Right kidney (tissue), 1 donor: Measurements from ENCODE around the gene BCL7A.
"Not testable (repeated sequence)": the region's sequence is repeated elsewhere in the genome, so short reads cannot be mapped to it uniquely, and the experiment has no call there.

Experiments
- DNase-seq: peaks from one replicate; pipeline ENCODE4 v3.0.0-alpha.2; 2016

Gene BCL7A

DNA sequence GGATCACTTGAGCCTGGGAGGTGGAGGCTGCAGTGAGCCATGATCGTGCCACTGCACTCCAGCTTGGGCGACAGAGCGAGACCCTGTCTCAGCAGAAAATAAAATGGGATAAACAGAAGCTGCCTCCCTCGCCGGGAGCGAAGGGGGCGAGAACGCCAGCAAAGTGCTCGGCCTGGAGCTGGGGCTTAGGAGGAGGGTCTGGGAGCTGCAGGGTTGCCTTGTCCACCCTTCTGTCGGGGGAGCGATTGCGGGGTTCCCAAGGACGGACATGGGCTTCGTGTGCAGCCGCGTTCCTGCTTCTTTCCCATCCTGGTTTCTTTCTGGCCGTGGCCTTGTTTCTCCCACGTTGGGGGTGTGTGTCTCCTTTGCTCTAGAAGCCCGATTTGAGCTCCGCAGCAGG is 29.0 kb downstream of the BCL7A start:
- DNase-seq = no peak

DNA sequence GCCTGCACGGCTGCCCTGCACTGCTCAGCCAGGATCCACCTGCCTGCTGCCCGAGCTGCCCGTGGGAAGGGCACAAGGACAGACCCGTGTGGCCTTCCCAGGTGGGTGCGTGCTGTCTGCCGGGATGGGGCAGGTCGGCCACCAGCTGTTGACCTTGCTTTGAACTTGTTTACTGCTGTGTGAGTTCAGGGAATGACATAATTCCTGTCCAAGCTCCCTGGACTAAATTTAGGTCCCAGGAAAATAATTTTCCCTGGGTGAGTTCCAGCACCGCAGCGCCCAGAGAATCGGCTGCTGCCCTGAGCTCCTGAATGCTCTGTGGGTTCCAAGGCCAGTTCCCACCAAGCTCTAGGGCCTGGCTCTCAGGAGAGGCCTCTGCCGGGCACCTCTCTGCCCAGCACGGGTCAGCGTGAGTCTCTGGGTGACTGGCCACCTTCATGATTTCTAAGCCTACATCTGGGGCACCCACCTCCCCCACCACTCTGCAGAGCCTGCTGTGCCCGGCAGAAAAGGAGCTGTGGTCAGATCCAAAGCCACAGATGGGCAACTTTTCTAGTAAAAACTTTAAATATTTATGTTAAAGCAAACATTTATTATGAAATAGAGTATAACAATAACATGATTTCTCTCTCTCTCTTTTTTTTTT is 29.7 kb downstream of the BCL7A start:
- DNase-seq = peak; percentile 37

DNA sequence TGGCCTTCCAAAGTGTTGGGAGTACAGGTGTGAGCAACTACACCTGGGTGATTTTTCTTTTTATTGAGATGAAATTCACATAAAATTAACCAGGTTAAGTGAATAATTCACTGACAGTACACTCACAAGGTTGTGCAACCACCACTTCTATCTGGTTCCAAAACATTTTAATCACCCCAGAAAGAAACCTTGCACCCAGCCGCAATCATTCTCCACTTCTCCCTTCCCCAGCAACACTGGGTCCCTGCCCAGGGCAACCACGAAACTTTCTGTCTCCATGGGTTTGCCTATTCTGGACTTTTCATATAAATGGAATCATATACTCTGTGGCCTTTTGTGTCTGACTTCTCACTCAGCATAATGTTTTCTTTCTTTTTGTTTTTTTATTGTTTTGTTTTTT is 30.6 kb downstream of the BCL7A start:
- no peak for DNase-seq

DNA sequence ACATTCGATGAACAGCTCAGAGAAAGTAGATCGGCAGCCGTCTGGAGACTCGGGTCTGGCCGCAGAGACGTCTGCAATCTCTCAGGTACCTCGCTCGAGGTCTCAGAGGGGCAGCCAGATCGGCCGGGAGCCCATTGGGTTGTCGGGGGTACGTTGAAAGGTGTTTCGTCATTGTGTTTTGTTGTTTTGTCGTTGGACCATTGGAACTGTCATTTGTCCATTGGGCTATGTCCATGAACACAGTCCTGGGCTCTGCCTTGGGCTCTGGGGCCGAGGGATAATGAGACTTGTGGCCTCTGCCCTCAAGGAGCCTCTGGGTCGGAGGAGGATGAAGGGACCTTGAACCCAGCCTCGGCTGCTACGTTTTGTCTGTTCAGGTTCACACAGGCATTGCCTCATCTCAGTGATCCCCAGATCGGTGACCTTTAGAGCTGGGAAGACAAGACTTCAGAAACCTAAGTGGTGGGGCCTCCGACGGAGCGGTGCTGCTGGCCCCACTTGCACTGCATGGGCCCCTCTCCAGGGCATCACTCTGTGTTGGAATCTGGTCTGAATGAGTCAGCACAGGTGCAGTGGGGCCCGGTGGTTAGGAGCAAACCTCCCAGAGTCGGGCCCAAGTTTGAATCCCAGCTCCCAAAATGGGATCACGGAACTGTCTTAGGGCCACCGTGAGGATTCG is 33.3 kb downstream of the BCL7A start:
- DNase-seq = no peak

DNA sequence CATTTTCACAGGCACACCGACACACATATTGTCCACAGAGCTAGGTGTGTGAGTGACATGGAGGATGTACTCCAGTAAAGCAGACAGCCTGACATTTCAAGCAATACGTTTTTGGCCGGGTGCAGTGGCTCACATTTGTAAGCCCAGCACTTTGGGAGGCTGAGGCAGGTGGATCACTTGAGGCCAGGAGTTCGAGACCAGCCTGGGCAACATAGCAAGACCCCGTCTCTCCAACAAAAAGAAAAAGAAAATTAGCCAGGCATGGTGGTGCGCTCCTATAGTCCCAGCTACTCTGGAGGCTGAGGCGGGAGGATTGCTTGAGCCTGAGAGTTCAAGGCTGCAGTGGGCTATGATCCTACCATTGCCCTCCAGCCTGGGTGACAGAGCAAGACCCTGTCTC is 34.7 kb downstream of the BCL7A start:
- DNase-seq = not testable (repeated sequence)

DNA sequence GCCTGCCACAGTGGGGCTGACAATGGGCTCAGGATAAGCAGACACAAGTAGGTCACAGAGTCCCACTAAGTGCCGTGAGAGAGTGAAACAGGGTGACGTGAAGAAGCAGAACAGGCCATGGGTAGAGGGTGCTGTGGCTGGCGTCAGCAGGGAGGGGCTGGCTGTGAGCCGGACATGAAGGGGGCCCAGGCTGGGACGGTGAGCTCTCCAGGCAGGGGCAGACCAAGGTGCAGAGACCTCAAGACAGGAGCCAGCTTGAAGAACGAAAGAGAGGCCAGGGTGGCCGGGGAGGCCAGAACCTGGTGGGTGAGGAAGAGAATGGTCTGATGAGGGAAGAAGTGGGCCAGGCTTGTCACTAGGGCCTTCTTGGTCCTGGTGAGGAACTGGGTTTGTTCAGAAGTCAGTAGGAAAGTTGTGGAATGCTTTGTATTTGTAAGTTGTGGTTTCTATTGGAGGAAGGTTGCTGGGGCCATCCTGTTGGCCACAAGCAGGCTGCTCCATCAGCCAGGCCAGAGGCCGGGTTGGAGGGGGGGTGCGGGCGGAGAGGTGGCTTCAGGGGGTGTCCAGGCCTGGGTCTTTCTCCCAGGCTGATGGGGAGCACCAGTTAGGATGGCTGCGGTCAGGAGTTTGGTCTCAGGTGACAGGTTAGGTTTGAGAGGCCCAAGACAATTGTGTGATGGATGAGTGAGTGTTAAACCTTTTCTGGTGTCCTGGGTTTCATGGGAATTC is 35.5 kb downstream of the BCL7A start:
- no peak for DNase-seq

DNA sequence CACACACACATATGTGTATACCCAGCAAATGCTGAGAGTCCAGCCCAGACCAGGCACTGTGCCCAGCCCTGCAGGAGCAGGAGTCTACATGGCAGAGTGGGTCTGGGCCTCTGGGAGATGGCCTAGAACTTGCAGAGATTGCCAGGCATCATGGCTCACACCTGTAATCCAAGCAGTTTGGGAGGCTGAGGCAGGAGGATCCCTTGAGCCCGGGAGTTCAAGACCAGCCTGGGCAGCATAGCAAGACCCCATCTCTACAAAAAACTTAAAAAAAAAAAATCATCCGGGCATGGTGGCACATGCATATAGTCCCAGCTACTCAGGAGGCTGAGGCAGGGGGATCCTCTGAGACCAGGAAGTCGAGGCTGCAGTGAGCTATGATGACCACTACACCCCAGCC is 36.1 kb downstream of the BCL7A start:
- DNase-seq = no peak

DNA sequence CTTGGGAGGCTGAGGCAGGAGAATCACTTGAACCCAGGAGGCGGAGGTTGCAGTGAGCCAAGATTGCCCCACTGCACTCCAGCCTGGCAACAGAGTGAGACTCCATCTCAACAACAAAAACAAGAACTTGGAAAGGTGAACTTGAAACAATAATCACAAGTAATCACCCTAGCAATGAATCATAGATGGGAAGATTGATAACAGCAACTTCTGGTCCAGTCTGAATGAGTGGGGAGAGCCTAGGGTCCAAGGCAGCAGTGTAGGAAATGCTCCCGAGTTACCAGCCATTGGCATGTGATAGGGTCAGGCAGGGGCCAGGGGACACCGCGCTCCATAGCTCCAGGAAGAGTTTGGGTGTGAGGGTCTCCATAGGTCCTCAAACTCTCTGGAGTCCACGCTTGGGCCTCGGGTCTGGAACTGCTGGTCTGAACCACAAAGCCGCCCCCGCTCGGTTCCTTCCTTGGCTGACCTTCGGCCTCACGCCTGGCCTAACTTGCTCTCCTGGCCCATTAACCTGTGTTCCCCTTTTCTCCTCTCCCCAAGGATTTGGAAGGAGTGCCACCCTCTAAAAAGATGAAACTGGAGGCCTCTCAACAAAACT is 37.0 kb downstream of the BCL7A start:
- no peak for DNase-seq

DNA sequence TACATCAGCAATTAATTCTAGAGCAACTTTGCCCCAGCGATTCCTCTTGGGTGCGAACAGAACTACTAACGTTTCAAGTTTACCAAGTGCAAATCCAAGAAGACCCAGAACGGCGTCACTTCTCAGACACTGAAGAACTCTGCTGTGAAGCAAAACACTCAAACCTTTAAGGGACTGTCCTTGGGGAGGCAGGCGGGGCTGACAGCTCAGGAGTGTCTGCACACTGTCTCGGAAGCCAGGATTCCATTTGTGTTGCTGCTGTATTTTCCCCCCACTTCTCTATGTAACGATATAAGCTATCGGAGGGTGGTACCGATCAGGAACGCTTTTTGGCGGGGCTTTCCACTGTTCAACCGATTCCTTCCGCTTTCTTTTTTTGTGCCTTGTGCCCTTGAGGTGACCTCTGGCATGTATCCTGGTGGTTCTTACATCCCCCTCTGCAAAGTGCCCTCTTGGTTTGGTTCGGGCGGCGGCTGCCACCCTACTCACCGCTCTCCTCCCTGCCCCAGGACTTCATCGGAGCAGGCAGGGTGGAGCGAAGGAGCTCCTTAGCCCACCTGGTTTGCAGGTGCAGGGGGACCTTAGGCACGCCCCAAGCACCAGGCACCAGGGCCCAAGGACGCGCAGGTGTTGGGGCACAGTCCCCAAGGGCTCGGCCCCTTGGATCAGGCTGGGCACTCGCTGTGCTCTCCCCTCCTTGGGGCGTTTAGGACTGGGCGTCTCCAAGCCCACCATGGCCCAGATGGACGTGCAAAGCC is 37.7 kb downstream of the BCL7A start:
- DNase-seq = no peak

DNA sequence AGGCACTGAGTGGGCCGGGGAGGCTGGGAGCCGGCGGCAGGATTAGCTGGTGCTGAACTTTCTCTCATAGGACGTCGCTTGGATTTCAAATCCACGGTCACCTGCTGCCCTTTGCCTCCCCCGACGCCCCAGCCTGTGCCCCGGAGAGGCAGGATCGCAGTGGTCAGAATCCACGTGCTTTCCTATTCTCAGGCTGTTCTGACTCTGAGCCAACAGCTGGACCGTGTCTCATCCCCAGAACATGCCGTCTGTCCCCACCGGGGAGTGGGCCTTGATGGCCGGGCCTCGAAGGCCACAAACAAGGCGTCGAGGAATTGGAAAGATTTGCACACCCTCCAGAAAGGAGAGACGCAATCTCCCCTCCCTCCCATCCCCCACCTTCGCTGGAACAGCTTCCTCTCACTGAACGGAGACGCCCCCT is 38.4 kb downstream of the BCL7A start:
- DNase-seq = peak; percentile 54

DNA sequence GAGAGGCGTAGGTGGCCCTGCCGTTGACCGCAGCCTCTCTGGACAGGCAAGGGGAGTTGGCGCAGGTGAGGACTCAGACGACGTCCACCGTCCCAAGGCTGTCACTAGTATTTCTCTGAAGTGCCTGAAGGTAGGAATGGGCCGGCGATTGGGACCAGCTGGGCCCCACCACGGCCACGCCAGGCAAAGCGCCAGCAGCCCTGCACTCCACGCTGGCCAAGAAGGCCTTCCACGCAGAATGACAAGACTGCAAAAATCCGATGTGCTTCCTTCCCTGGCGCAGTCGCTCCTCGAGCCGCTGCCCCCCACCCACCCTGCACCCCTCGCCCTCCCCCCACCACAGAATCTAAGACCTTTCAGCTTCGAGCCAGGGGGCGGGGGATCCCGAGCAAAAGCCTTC is 39.6 kb downstream of the BCL7A start:
- DNase-seq = no peak

DNA sequence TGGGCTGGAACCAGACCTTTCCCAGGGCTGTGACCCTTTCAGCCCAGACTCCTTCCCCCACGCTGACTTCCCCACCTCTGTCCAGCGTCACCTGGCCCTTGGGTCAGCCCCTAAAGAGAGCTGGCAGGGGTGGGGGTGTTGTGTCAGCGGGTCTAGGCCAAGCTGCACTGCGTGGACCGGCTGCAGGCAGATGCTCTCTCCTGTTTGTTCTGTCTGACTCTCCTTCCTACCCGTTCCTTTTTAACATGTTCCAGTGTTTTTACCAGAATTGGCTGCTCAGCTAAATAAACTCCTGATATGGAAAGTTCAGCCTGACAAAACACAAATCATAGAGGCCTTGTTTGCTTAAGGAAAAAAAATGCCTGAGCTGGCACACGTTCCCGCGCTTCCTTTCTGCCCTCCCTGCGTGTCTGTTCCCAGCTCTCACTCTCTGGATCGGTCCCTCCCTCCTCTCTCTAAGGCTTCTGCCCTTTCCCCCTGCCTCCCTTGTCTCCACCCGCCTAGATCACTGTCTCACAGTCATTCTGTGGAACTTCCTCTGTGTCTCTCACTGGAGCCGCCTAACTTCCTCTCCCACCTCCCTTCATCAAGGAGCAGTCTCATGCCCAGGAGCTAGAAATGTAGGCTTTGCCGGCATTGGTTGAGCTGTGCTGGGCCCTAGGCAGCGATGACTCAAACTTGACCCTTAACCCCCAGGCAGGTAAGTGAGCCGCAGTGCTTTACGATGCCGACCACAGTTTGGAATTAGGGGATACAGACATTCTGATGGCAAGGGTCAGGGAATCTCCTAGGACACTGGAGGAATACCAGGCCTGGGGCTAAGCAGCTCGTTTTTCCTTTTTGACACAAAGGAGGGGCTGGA is 41.4 kb downstream of the BCL7A start:
- DNase-seq = peak; percentile 78

DNA sequence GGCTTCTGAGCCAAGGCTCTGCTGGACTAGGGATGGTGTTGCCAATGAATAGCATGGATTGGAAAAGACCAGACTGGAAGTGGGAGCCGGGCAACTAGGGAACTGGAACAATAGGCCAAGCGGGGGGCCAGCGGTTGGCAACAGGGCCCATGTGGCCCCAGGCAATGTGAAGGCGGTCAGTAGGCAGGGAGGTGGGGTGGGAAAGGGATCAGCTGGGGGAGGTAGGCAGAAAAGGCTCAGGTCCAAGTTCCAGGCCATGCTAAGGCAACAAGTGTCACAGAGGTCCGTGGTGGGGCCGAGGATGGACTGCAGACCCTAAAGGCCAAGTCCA is 42.0 kb downstream of the BCL7A start:
- no peak for DNase-seq

DNA sequence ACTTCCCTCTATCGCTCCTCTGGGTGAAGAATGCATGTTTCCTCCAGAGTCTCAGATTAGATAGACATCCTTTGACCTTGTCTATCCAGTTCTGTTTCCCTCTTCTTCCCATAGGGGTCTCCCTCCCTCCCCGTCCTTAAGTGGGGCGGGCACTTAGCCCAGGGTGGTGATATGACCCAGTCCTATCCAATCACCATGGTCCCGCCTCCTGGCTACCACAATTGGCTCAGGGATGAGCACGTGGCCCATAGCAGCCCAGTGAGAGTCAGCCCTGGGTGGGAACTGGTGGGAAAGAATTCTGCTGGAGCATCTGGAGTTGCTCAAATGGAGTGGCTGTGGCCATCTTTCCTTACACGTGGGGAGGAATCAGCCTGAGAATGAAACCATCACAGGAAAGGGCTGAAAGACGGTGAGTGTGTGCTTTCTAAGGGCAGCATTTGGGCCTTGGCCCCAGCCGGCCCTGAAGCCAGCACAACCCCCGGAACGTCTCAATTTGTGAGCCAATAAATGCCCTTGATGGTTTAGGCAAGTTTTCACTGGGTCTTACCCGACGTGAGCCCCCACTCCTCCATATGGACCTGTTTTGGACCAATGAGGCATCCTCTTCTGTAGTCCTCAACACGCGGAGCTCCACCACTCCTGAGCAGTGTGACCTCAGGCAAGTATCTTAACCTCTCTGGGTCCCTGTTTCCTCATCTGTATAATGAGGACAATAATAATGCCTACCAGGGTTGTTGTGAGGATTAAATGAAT is 42.5 kb downstream of the BCL7A start:
- DNase-seq = peak; percentile 63

DNA sequence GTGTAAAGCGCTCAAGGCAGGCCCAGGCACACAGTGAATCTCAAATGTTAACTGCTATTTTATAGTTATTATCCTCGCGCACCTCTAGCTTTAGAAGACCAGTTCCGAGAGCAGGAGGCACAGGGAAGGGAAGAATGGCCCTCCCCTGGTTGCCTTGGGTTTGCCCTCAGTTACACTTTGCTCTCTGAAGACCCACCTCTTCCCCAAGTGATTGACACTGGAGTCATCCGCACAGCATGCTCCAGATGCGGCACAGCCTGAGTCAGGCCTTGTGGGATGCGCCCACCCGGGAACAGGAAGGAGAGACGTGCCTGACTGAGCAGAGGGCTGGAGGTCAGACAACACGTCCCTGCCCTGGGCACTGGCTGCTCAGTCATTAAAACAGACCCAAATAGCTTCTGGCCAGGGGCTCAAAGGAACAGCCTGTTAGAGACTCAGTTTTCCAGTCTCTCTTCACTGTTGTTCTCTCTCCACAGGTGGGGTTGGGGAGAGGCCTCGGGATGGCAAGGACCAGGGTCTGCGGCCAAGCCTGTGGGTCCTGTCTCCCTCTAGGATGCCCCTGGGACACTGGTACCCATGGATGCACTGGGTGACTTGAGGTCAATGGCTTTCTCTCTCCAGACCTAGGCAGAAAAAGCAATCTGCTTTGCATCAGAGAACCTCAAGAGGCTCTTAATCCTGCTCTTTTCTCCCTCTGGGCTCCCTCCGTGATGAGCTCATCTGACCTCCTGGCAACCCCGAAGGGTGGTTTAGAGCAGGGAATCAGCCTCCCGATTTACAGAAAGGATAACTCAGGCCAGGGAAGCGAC is 43.3 kb downstream of the BCL7A start:
- peak; percentile 63 for DNase-seq

DNA sequence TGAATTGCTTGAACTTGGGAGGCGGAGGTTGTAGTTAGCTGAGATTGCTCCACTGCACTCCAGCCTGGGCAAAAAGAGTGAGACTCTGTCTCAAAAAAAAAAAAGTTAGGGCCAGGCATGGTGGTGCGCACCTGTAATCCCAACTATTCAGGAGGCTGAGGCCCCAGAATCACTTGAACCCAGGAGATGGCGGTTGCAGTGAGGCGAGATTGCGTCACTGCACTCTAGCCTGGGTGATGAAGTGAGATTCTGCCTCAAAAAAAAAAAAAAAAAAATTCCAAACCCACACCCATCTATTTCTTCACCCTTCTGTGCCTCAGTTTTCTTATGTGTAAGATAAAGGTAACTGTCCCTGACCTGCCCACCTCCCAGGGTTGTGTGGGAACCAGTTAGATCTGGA is 45.9 kb downstream of the BCL7A start:
- DNase-seq = no peak

DNA sequence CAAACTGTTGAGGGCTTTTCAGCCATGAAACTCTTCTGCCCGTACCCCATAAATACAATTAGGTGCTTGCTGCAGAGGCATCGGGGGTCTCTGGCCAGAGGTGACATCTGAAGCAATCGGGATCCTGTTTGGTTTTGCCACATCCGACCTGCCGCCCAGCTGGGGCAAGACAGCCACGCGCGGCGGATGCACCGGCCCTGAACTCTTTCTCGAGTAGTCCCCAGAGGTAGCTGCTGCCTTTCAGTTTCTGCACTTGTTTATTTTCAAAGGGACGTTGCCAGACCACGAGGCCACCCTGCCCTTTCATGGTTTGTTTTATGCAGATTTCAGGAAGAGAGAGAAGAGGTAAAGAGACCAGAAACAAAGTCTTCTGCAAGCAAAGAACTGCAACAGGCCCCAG is 46.3 kb downstream of the BCL7A start:
- DNase-seq = no peak

DNA sequence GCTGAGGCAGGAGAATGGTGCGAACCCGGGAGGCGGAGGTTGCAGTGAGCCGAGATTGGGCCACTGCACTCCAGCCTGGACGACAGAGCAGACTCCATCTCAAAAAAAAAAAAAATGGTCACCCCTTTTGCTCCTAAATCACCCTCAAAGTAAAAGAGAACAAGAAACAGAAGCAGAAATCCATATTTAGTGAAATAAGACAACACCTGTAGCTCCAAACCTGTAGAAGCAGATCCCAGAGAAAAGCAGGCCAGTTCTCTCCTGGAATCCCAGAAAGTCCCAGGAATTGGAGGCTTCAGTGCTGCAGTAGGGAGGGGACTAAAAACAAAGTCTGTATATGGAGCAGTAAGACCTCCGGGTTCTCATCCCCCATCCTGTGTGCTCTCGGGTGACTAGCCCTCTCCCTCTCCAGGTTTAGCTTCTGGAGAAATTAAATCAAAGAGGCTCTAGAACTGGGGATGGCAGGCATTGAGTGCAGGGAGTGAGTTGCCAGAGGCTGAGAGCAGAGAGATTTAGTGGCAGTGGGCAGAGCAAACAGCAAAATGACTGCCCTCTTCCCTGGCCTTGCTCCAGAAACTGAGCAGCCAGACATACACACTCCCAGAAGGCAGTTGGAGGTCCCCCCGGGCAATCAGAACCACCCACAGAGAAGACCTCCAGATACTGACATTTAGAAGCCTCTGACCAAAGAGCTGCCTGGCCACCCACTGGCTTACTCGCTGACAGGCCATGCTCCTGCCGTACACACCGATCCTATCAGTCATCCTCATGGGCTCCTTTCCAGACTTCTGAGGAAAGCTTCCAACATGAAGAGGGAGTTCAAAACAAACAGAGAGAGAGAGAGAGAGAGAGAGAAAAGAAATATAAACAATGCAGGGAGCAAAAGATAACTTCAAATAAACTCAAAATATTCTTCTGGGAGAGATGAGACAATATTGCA is 50.6 kb downstream of the BCL7A start:
- peak; percentile 61 for DNase-seq

DNA sequence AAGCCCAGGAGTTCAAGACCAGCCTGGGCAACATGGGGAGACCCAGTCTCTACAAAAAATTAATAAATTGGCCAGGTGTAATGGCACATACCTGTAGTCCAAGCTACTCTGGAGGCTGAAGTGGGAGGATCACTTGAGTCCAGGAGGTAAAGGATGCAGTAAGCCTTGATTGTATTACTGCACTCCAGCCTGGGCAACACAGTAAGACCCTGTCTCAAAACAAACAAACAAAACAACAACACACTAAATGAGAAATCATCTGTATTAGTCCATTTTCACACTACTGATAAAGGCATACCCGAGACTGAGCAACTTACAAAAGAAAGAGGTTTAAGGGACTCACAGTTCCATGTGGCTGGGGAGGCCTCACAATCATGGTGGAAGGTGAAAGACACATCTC is 52.1 kb downstream of the BCL7A start:
- no peak for DNase-seq
